Sigmoid colon (tissue), 7 donors: Measurements from ENCODE around the gene RFX7. TPM values are rescaled to one million over a fixed set of nuclear protein-coding genes. Genes with fewer than 3 reads are reported as not detected.

Experiments used
- DNase-seq: peaks from one replicate; pipeline ENCODE4 v3.0.0-alpha.2; 2019
- H3K27ac ChIP-seq, 4 donors: fragments of 200-600 bp; sonication (generic); one replicate each; pipeline ENCODE4 v1.5.1; 2016 to 2019; ENCODE audit warnings: mild to moderate bottlenecking in 1 of 4
- H3K27me3 ChIP-seq, 3 donors: fragments of 200-600 bp; sonication (generic); one replicate each; pipeline ENCODE4 v1.5.1; 2019; ENCODE audit warnings: mild to moderate bottlenecking in 1 of 3
- H3K36me3 ChIP-seq, 4 donors: fragments of 200-600 bp; sonication (generic); one replicate each; pipeline ENCODE4 v1.5.1; 2016 to 2019
- H3K4me1 ChIP-seq, 4 donors: fragments of 200-600 bp; sonication (generic); one replicate each; pipeline ENCODE4 v1.5.1; 2017 to 2019
- H3K4me3 ChIP-seq, 4 donors: fragments of 200-600 bp; sonication (generic); one replicate each; pipeline ENCODE4 v1.5.1; 2017 to 2019; ENCODE audit warnings: mild to moderate bottlenecking in 2 of 4, moderate library complexity in 1 of 4
- H3K9me3 ChIP-seq, 4 donors: fragments of 200-600 bp in 3 of 4; sonication (generic) in 3 of 4; one replicate each; pipeline versions ENCODE4 v1.5.1 to v1.6.1; 2013 to 2019
- CTCF ChIP-seq, 4 experiments: fragments of 450-650 bp in 3 of 4; fragments of 200-600 bp in 1 of 4; IDR thresholded peaks; one replicate each; pipeline ENCODE4 v1.5.1; 2016 to 2019; ENCODE audit warnings: antibody characterized with exemption in 4 of 4, mild to moderate bottlenecking in 3 of 4, moderate library complexity in 2 of 4
- EP300 ChIP-seq, 4 donors: sonication (generic); formaldehyde crosslinking; IDR thresholded peaks; one replicate each; pipeline ENCODE4 v1.6.1; 2017; ENCODE audit warnings: antibody characterized with exemption in 4 of 4
- POLR2A ChIP-seq, 2 donors: fragments of 450-650 bp; IDR thresholded peaks; one replicate each; pipeline ENCODE4 v1.6.1; 2016; ENCODE audit warnings: antibody characterized with exemption in 2 of 2, mild to moderate bottlenecking in 2 of 2, moderate library complexity in 2 of 2
- POLR2AphosphoS5 ChIP-seq, 4 donors: sonication (generic); formaldehyde crosslinking; IDR thresholded peaks; one replicate each; pipeline ENCODE4 v1.6.1; 2017; ENCODE audit warnings: antibody characterized with exemption in 4 of 4
- WGBS, 2 donors: extraction: QIAGEN DNeasy Blood & Tissue Kit; methylation state at CpG; one replicate each; pipeline ENCODE4 v1.1.7; 2013; 5-methylcytosine and 5-hydroxymethylcytosine counted together
- intact Hi-C: fragments of 100-400 bp; cut with DNase I; formaldehyde crosslinking; loops from one replicate; pipeline ENCODE4 v1.15.1; 2023
- polyA plus RNA-seq, 3 donors: library from polyadenylated mRNA; stranded (reverse); fragments of 200-250 nt; gene quantifications; one replicate each; pipeline ENCODE4 v1.2.3, GENCODE V29; 2013
- total RNA-seq, 4 donors: library from RNA; depleted of rRNA; stranded (reverse); fragments of >200 nt; gene quantifications; one replicate each; pipeline ENCODE4 v1.1.0, GENCODE V29; 2016
- donor health status: healthy with polysubstance abuse.
- donor health status: Bipolar disorder and iron deficiency.
- donor health status: healthy.

Gene RFX7
- total and polyA plus RNA-seq, 7 donors: 0.60 to 9.1 (median 6.7) TPM

- H3K36me3 ChIP-seq: no peaks in the 10 kb centered on the region
- WGBS, 2 donors: 82 to 87% methylated on average over 2 of the region's 2 CpGs
- TF ChIP-seq POLR2AphosphoS5 (IDR thresholded peaks at IDR 0.05) (no peak), POLR2A (IDR thresholded peaks at IDR 0.05) (no peak), CTCF (IDR thresholded peaks at IDR 0.05) (no peak), EP300 (IDR thresholded peaks at IDR 0.05) (no peak)
- H3K27me3 ChIP-seq: no peaks in the 10 kb centered on the region
- intact Hi-C loops: no loop called here
- H3K4me3 ChIP-seq: no peak overlapping the region
- H3K9me3 ChIP-seq: no peaks in the 10 kb centered on the region
- no peak for DNase-seq
- H3K4me1 ChIP-seq: peaks cover 0 to 13% (median 3%) of the 10 kb centered on the region in 4 donors
- no peak overlapping the region for H3K27ac ChIP-seq
These were observed 44.6 kb downstream of the RFX7 start for GRCh38 chr15:56199038-56199437.

GRCh38 chr15:56194035-56194434 lies 49.6 kb downstream of the RFX7 start:
- intact Hi-C loops: no loop called here
- no peak for DNase-seq
- no peaks in the 10 kb centered on the region for H3K27me3 ChIP-seq
- H3K36me3 ChIP-seq: no peaks in the 10 kb centered on the region
- no peak overlapping the region for H3K4me3 ChIP-seq
- no peaks in the 10 kb centered on the region for H3K9me3 ChIP-seq
- no peak overlapping the region for H3K27ac ChIP-seq
- H3K4me1 ChIP-seq: peaks cover 0 to 10% (median 4%) of the 10 kb centered on the region in 4 donors
- TF ChIP-seq POLR2AphosphoS5 (IDR thresholded peaks at IDR 0.05): no peak
- TF ChIP-seq EP300 (IDR thresholded peaks at IDR 0.05): no peak
- no peak for TF ChIP-seq CTCF (IDR thresholded peaks at IDR 0.05)
- TF ChIP-seq POLR2A (IDR thresholded peaks at IDR 0.05): no peak
- 95 to 98% methylated on average over 1 of the region's 1 CpG for WGBS, 2 donors

GRCh38 chr15:56192659-56193442 lies 50.8 kb downstream of the RFX7 start:
- intact Hi-C loops: no loop called here

GRCh38 chr15:56187665-56188064 lies 56.0 kb downstream of the RFX7 start:
- Histone ChIP-seq H3K36me3 (no peaks in the 10 kb centered on the region), H3K27ac (no peak overlapping the region), H3K9me3 (no peaks in the 10 kb centered on the region), H3K4me3 (no peak overlapping the region), H3K4me1 (peaks cover 0 to 8% (median 2%) of the 10 kb centered on the region in 4 donors), H3K27me3 (no peaks in the 10 kb centered on the region)
- WGBS, 2 donors: 86 to 94% methylated on average over 1 of the region's 1 CpG
- intact Hi-C loops: no loop called here
- no peak for DNase-seq
- TF ChIP-seq CTCF (IDR thresholded peaks at IDR 0.05) (no peak), EP300 (IDR thresholded peaks at IDR 0.05) (no peak)

More at GRCh38 chr15:56192659-56193442, 50.8 kb downstream of the RFX7 start:
- no peaks in the 10 kb centered on the region for H3K9me3 ChIP-seq
- H3K27me3 ChIP-seq: no peaks in the 10 kb centered on the region
- WGBS, 2 donors: 97% methylated on average over 10 of the region's 10 CpGs
- H3K36me3 ChIP-seq: no peaks in the 10 kb centered on the region
- DNase-seq: no peak
- TF ChIP-seq EP300 (IDR thresholded peaks at IDR 0.05) (no peak), POLR2AphosphoS5 (IDR thresholded peaks at IDR 0.05) (no peak), POLR2A (IDR thresholded peaks at IDR 0.05) (no peak), CTCF (IDR thresholded peaks at IDR 0.05) (no peak)
- no peak overlapping the region for H3K27ac ChIP-seq
- H3K4me3 ChIP-seq: no peak overlapping the region
- H3K4me1 ChIP-seq: peaks cover 0 to 14% (median 4%) of the 10 kb centered on the region in 4 donors
